ENCODE measurements around the gene ROGDI.

Gene ROGDI

GRCh38 chr16:4765511-4766474, 36.6 kb downstream of the ROGDI start:
- no peak for DNase-seq

- no peak for DNase-seq
These were observed 38.6 kb downstream of the ROGDI start for GRCh38 chr16:4763791-4764190.

GRCh38 chr16:4762205-4762604, 40.2 kb downstream of the ROGDI start:
- DNase-seq = no peak

- no peak for DNase-seq
These were observed 42.1 kb downstream of the ROGDI start for GRCh38 chr16:4760221-4760910.

- no peak for DNase-seq
These were observed 46.7 kb downstream of the ROGDI start for GRCh38 chr16:4755687-4756086.

- DNase-seq = no peak
These were observed 47.6 kb downstream of the ROGDI start for GRCh38 chr16:4754865-4755264.

- no peak for DNase-seq
These were observed 49.2 kb downstream of the ROGDI start for GRCh38 chr16:4753227-4753626.

- DNase-seq = no peak
These were observed 49.9 kb downstream of the ROGDI start for GRCh38 chr16:4752351-4753100.

- no peak for DNase-seq
These were observed 51.5 kb downstream of the ROGDI start for GRCh38 chr16:4750896-4751295.

- no peak for DNase-seq
These were observed 52.7 kb downstream of the ROGDI start for GRCh38 chr16:4749700-4750257.

- no peak for DNase-seq
These were observed 53.6 kb downstream of the ROGDI start for GRCh38 chr16:4748682-4749411.

GRCh38 chr16:4747906-4748681, 54.3 kb downstream of the ROGDI start:
- no peak for DNase-seq

GRCh38 chr16:4746991-4747574, 55.4 kb downstream of the ROGDI start:
- DNase-seq = no peak
